Vagina (tissue), 2 donors: ENCODE measurements around the gene ZNF692. TPM values are rescaled to one million over a fixed set of nuclear protein-coding genes. Genes with fewer than 3 reads are reported as not detected.
"Not testable (repeated sequence)": the region's sequence is repeated elsewhere in the genome, so short reads cannot be mapped to it uniquely, and the experiment has no call there.

ENCODE experiments used
- DNase-seq, 2 donors: peaks; one replicate each; pipeline ENCODE4 v3.0.0-alpha.2; 2017; ENCODE audit errors: extremely low spot score in 2 of 2
- H3K27ac ChIP-seq: fragments of 200-600 bp; sonication (generic); one replicate; pipeline ENCODE4 v1.5.1; 2019
- H3K27me3 ChIP-seq: fragments of 200-600 bp; sonication (generic); one replicate; pipeline ENCODE4 v1.5.1; 2019
- H3K36me3 ChIP-seq, 2 donors: fragments of 200-600 bp; sonication (generic); one replicate each; pipeline ENCODE4 v1.5.1; 2017 to 2019
- H3K4me1 ChIP-seq: fragments of 200-600 bp; sonication (generic); one replicate; pipeline ENCODE4 v1.5.1; 2019
- H3K4me3 ChIP-seq, 2 donors: fragments of 200-600 bp; sonication (generic); 1 replicate in 1 of 2; 2 replicates in 1 of 2; pipeline ENCODE4 v1.5.1; 2016 to 2019
- H3K9me3 ChIP-seq: fragments of 200-600 bp; sonication (generic); one replicate; pipeline ENCODE4 v1.5.1; 2019
- CTCF ChIP-seq, 3 experiments: fragments of 450-650 bp in 2 of 3; fragments of 200-600 bp in 1 of 3; sonication (generic) in 1 of 3; IDR thresholded peaks; one replicate each; pipeline ENCODE4 v1.5.1; 2017 to 2019; ENCODE audit warnings: antibody characterized with exemption in 3 of 3, mild to moderate bottlenecking in 2 of 3, moderate library complexity in 2 of 3
- POLR2A ChIP-seq, 2 donors: fragments of 450-650 bp; IDR thresholded peaks; one replicate each; pipeline ENCODE4 v1.6.1; 2017; ENCODE audit warnings: antibody characterized with exemption in 2 of 2, mild to moderate bottlenecking in 2 of 2, moderate library complexity in 2 of 2
- POLR2AphosphoS5 ChIP-seq, 2 donors: sonication (generic); formaldehyde crosslinking; IDR thresholded peaks; one replicate each; pipeline ENCODE4 v1.9.0; 2017; ENCODE audit warnings: antibody characterized with exemption in 2 of 2, mild to moderate bottlenecking in 2 of 2, low read depth in 1 of 2; ENCODE audit not compliant: insufficient read depth in 1 of 2
- intact Hi-C: fragments of 100-400 bp; cut with DNase I; formaldehyde crosslinking; loops from one replicate; pipeline ENCODE4 v1.15.1; 2023
- total RNA-seq: library from RNA; depleted of rRNA; stranded (reverse); fragments of >200 nt; gene quantifications from one replicate; pipeline ENCODE4 v1.2.3, GENCODE V29; 2016

Gene ZNF692
- total RNA-seq, 1 donor from 2014 or later, result 46.7 TPM

- no peaks in the 10 kb centered on the region for H3K4me1 ChIP-seq
- intact Hi-C loops, result no loop called here
- no peaks in the 10 kb centered on the region for H3K36me3 ChIP-seq
- no peaks in the 10 kb centered on the region for H3K9me3 ChIP-seq
- no peak for DNase-seq
- TF ChIP-seq POLR2A (IDR thresholded peaks at IDR 0.05) (no peak), POLR2AphosphoS5 (IDR thresholded peaks at IDR 0.05; ENCODE audit: insufficient read depth in 1 of 2, low read depth in 1 of 2) (no peak), CTCF (IDR thresholded peaks at IDR 0.05) (no peak)
- H3K4me3 ChIP-seq, result no peak overlapping the region
- no peak overlapping the region for H3K27ac ChIP-seq
- no peaks in the 10 kb centered on the region for H3K27me3 ChIP-seq
These were observed 36.0 kb upstream of the ZNF692 start for GRCh38 chr1:248894837-248895236.

- Histone ChIP-seq H3K36me3 (no peaks in the 10 kb centered on the region), H3K27ac (no peak overlapping the region), H3K4me1 (no peaks in the 10 kb centered on the region), H3K9me3 (no peaks in the 10 kb centered on the region), H3K4me3 (no peak overlapping the region), H3K27me3 (no peaks in the 10 kb centered on the region)
- no peak for DNase-seq
- TF ChIP-seq POLR2AphosphoS5 (IDR thresholded peaks at IDR 0.05; ENCODE audit: insufficient read depth in 1 of 2, low read depth in 1 of 2), result no peak
- no peak for TF ChIP-seq POLR2A (IDR thresholded peaks at IDR 0.05)
- no peak for TF ChIP-seq CTCF (IDR thresholded peaks at IDR 0.05)
- intact Hi-C loops, result no loop called here
These were observed 33.7 kb upstream of the ZNF692 start for GRCh38 chr1:248892590-248892989.

GRCh38 chr1:248891758-248892157, 32.9 kb upstream of the ZNF692 start:
- Histone ChIP-seq H3K27me3 (no peaks in the 10 kb centered on the region), H3K4me3 (no peak overlapping the region), H3K4me1 (no peaks in the 10 kb centered on the region), H3K36me3 (no peaks in the 10 kb centered on the region), H3K9me3 (no peaks in the 10 kb centered on the region), H3K27ac (no peak overlapping the region)
- TF ChIP-seq POLR2AphosphoS5 (IDR thresholded peaks at IDR 0.05; ENCODE audit: insufficient read depth in 1 of 2, low read depth in 1 of 2), result no peak
- TF ChIP-seq POLR2A (IDR thresholded peaks at IDR 0.05), result no peak
- DNase-seq, result no peak
- intact Hi-C loops, result no loop called here

- DNase-seq, result no peak
- TF ChIP-seq CTCF (IDR thresholded peaks at IDR 0.05) (no peak), POLR2AphosphoS5 (IDR thresholded peaks at IDR 0.05; ENCODE audit: insufficient read depth in 1 of 2, low read depth in 1 of 2) (no peak), POLR2A (IDR thresholded peaks at IDR 0.05) (no peak)
- H3K27me3 ChIP-seq, result no peaks in the 10 kb centered on the region
- no peak overlapping the region for H3K27ac ChIP-seq
- no peaks in the 10 kb centered on the region for H3K36me3 ChIP-seq
- no peaks in the 10 kb centered on the region for H3K9me3 ChIP-seq
- H3K4me3 ChIP-seq, result no peak overlapping the region
- H3K4me1 ChIP-seq, result no peaks in the 10 kb centered on the region
- intact Hi-C loops, result no loop called here
These were observed 31.9 kb upstream of the ZNF692 start for GRCh38 chr1:248890549-248891498.

GRCh38 chr1:248889914-248890243, 31.0 kb upstream of the ZNF692 start:
- H3K27ac ChIP-seq, DNase-seq, H3K27me3 ChIP-seq, H3K4me1 ChIP-seq, H3K36me3 ChIP-seq, H3K4me3 ChIP-seq, H3K9me3 ChIP-seq, intact Hi-C loops: not testable (repeated sequence)

GRCh38 chr1:248886237-248886895, 27.5 kb upstream of the ZNF692 start:
- Histone ChIP-seq H3K4me3 (no peak overlapping the region), H3K9me3 (no peaks in the 10 kb centered on the region), H3K4me1 (no peaks in the 10 kb centered on the region), H3K27me3 (no peaks in the 10 kb centered on the region), H3K36me3 (no peaks in the 10 kb centered on the region), H3K27ac (no peak overlapping the region)
- TF ChIP-seq POLR2AphosphoS5 (IDR thresholded peaks at IDR 0.05; ENCODE audit: insufficient read depth in 1 of 2, low read depth in 1 of 2), result no peak
- no peak for TF ChIP-seq POLR2A (IDR thresholded peaks at IDR 0.05)
- TF ChIP-seq CTCF (IDR thresholded peaks at IDR 0.05), result no peak
- DNase-seq, result no peak
- intact Hi-C loops, result no loop called here
